ENCODE data around the gene TAC4. TPM values are rescaled to one million over a fixed set of nuclear protein-coding genes. Genes with fewer than 3 reads are reported as not detected.
A peak's percentile ranks its signal among the peaks of the same experiment; 100 is the strongest.

The TAC4 gene
- total and polyA plus RNA-seq, 9 of the 15 experiments (the other 6 are each of a cell fraction or from before 2014, with no cell fraction given) = 0.17 TPM; not detected in 8

GRCh38 chr17:49861150-49861884, 13.4 kb upstream of the TAC4 start:
- DNase-seq (ENCODE audit: extremely low read depth in 1 of 4, low spot score in 3 of 4) = peak; percentile 77 to 92 (median 89)
- intact Hi-C loops (cut with micrococcal nuclease) = loop anchor here (1.0 kb wide), 2 partner anchors 19 to 137 kb away; no protein-coding TSS in a partner anchor
- TF ChIP-seq MLLT1 (IDR thresholded peaks at IDR 0.05) (0 out of 4 replicates have a peak, but pooled peaks of 1 of the 2 experiments have one; percentile 57), CEBPB (tag; IDR thresholded peaks at IDR 0.05) (peak; percentile 69), ZNF740 (CRISPR knock-in tag; IDR thresholded peaks at IDR 0.05) (peak; percentile 100), ZNF740 (tag; IDR thresholded peaks at IDR 0.05) (peak in 1 of 2 experiments; percentile 99; a peak in 2 of 4 replicates), CHAMP1 (IDR thresholded peaks at IDR 0.05) (no peak), CREB5 (CRISPR knock-in tag; IDR thresholded peaks at IDR 0.05) (no peak), USF1 (CRISPR knock-in tag; IDR thresholded peaks at IDR 0.05) (peak; percentile 28; the same call in 1 of the 2 replicates), SRSF7 (optimal IDR thresholded peaks at IDR 0.05; ENCODE audit: low read depth, low read length) (no peak), FOXA3 (CRISPR knock-in tag; conservative IDR thresholded peaks at IDR 0.05 in 1 of 2, IDR thresholded peaks at IDR 0.05 in 1 of 2) (0 out of 4 replicates have a peak, but pooled peaks of 1 of the 2 experiments have one; percentile 44), SMARCE1 (IDR thresholded peaks at IDR 0.05) (no peak), KDM5B (IDR thresholded peaks at IDR 0.05; ENCODE audit: insufficient replicate concordance, low read depth, low read length) (no peak), U2AF1 (optimal IDR thresholded peaks at IDR 0.05; ENCODE audit: low read depth, low read length) (no peak)

More at GRCh38 chr17:49861150-49861884, 13.4 kb upstream of the TAC4 start:
- in situ Hi-C loops (cut with MboI) = loop anchor here (5.0 kb wide), 1 partner anchor 136 kb away; the partner anchor contains the start of gene DLX3
- Histone ChIP-seq H3K4me2 (ENCODE audit: insufficient read depth, low read length) (no peak overlapping the region), H3K27me3 (ENCODE audit: control insufficient read depth in 2 of 2, insufficient read depth in 2 of 2, low read length in 2 of 2) (peaks cover 16 to 45% of the 10 kb centered on the region in 2 experiments), H3K79me2 (ENCODE audit: control insufficient read depth, insufficient read depth, low read length) (no peaks in the 10 kb centered on the region), H3K4me1 (replicated peaks in 1 of 2; ENCODE audit: control insufficient read depth in 2 of 2, insufficient read depth in 2 of 2, low read length in 2 of 2) (peaks cover 0 to 13% of the 10 kb centered on the region in 2 experiments; a peak in 3 of 5 replicates), H4K20me1 (replicated peaks; ENCODE audit: control insufficient read depth, insufficient read depth, low read length) (peaks cover 7% of the 10 kb centered on the region; the same call in 1 of the 2 replicates), H3K36me3 (ENCODE audit: control insufficient read depth, insufficient read depth, low read length) (no peaks in the 10 kb centered on the region), H3K4me3 (no peak overlapping the region), H3K9me3 (replicated peaks; ENCODE audit: control insufficient read depth, insufficient read depth, low read depth, low read length) (no peaks in the 10 kb centered on the region), H3K9me1 (ENCODE audit: control insufficient read depth, insufficient read depth, low read length) (no peaks in the 10 kb centered on the region), H2AFZ (ENCODE audit: low read depth, low read length) (no peak overlapping the region), H3K9ac (ENCODE audit: insufficient read depth in 1 of 2, low read depth in 2 of 2, low read length in 2 of 2) (no peak overlapping the region), H3K27ac (ENCODE audit: extremely low read depth, low read depth, low read length) (no peak overlapping the region)
- CTCF ChIA-PET (ENCODE audit: low intra/inter-chr PET ratio) = interaction anchor here (0.7 to 6.8 kb wide), 5 partner anchors 8 to 303 kb away, joined by 3 to 134 read pairs (median 4); partner anchors contain the start of gene DLX3
- BruUV-seq (replicated peaks) = no TSS peak
- POLR2A ChIA-PET = interaction anchor here (0.6 to 1.8 kb wide), 2 partner anchors 119 to 136 kb away, joined by 3 to 8 read pairs; no protein-coding TSS in a partner anchor
- 12% methylated on average over 14 of the region's 16 CpGs for WGBS (ENCODE audit: insufficient coverage, low coverage, missing lambda C conversion rate)
- ATAC-seq (peak; percentile 82), FAIRE-seq (peak; percentile 94)

Measured in K562 (cell line).